Camera-type eye (tissue), 1 donor: Measurements from ENCODE around the gene ACSM2A. TPM values are rescaled to one million over a fixed set of nuclear protein-coding genes. Genes with fewer than 3 reads are reported as not detected.

ENCODE experiments used
- total RNA-seq: library from RNA; depleted of rRNA; stranded (reverse); fragments of >200 nt; gene quantifications from one replicate; pipeline ENCODE4 v1.2.3, GENCODE V29; 2014

ACSM2A gene, protein sequence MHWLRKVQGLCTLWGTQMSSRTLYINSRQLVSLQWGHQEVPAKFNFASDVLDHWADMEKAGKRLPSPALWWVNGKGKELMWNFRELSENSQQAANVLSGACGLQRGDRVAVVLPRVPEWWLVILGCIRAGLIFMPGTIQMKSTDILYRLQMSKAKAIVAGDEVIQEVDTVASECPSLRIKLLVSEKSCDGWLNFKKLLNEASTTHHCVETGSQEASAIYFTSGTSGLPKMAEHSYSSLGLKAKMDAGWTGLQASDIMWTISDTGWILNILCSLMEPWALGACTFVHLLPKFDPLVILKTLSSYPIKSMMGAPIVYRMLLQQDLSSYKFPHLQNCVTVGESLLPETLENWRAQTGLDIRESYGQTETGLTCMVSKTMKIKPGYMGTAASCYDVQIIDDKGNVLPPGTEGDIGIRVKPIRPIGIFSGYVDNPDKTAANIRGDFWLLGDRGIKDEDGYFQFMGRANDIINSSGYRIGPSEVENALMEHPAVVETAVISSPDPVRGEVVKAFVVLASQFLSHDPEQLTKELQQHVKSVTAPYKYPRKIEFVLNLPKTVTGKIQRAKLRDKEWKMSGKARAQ
- not detected for total RNA-seq

DNA sequence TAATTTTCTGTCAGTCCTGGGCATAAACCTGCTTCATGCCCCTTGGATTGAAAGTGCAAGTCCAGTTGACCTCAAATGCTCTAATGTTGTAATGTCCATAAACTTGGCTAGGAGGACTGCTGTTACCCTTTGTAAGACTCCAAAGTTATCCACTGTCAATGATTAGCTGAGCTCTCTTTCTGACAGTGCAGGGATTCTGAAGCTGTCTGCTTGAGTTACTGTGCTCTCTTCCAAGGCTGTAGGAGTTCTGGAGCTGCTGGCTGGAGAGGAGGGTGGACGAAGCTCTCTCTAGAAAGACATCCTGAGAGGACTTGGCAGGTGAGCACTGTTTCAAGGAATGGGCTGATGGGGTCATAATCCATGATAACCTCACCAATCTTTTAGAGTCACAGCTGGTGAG, at the start of gene ACSM2A:
Gene ACSM2A (plus strand): TSS at position 158 of the 400 bp plus-strand sequence. CDS start 8,594 bp downstream, outside the sequence.

DNA sequence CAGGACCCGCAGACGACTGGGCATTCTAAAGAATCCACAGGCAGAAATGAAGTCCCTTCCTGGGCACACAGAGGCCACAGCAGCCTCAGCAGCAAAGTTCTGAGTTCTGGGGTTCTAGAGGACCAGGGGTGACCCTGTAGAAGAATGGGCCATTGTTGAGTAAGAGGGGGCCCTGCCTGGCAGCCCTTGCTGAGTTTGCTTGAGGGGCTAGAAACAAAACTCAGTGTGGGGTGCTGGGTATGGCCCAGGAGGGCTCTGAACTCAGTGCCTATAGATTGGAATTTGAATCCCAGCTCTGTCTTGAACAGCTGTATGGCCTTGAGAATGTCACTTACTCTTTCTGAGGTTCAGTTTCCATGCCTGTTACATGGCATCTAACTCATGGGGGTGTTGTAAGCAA, 46.7 kb upstream of the ACSM2A start, which contains the start of gene PDILT:
Gene PDILT (minus strand): TSS at position 101 of the 400 bp plus-strand sequence. CDS start 5,437 bp downstream, outside the sequence.

DNA sequence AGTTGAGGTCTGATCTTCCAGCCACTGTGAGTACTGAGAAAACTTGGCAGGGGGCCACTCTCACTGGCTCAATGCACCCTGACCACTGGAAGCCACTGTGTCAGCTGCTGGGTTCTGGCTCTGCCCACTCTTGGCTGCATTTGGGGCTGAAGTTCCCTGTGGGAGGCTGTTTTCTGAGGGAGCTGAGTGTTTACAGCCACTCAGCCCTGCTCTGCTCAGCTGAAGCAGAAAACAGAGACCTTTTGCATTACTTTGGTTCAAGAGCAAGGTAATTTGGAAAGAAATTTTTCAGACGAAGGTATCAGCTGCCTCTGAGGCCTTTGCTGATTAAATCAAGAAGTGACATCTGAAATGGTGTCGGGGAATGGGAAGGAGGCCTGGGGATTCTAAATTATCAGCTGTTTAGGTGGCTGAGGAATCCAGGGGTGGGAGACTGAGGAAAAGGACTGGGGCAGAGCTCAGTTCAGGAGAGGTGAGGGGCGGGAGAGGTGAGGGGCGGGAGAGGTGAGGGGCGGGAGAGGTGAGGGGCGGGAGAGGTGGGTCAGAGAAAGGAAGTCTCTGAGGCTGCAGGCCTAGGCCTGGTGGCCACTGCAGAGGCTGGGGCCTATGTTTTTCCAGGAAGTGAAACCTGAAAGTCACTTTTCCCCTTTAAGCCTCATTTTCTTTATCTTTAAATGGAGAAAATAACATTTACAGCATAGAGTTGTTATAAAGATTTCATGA, 41.8 kb upstream of the ACSM2A start, which contains the start of gene ACSM5:
Gene ACSM5 (plus strand): TSS at position 137 of the 723 bp plus-strand sequence. CDS start 1,951 bp downstream, outside the sequence.

Other genes with a start within 250 kb of the ACSM2A start
- gene GP2, start 124.0 kb upstream of the ACSM2A start, total RNA-seq = not detected
- gene UMOD, start 98.8 kb upstream of the ACSM2A start, total RNA-seq = not detected
- not detected for gene PDILT, start 46.8 kb upstream of the ACSM2A start, total RNA-seq
- gene ACSM5, start 42.0 kb upstream of the ACSM2A start, total RNA-seq = 0.66 TPM
- not detected for gene ACSM2B, start 124.8 kb downstream of the ACSM2A start, total RNA-seq
- 0.60 TPM for gene ACSM1, start 246.2 kb downstream of the ACSM2A start, total RNA-seq